GM18951 (cell line): ENCODE results near the gene PDE4D.

Experiments used
- POLR2A ChIP-seq: IDR thresholded peaks from 4 replicates; pipeline ENCODE4 v1.6.1; 2011; ENCODE audit warnings: mild to moderate bottlenecking; ENCODE audit not compliant: insufficient read length, insufficient read depth; ENCODE audit errors: extremely low read depth
- in situ Hi-C: fragments of 300-500 bp; cut with MboI; formaldehyde crosslinking; loops from one replicate; pipeline ENCODE4 v1.12.0; 2022; ENCODE audit warnings: low sequenced_read_pairs, mixed read lengths, inconsistent platforms; ENCODE audit not compliant: unreplicated experiment

Gene PDE4D

GRCh38 chr5:59094864-59095263 is 798.7 kb downstream of the PDE4D start:
- in situ Hi-C loops: no loop called here
- TF ChIP-seq POLR2A: no peak

- no peak for TF ChIP-seq POLR2A
- in situ Hi-C loops: no loop called here
These were observed 800.2 kb downstream of the PDE4D start for GRCh38 chr5:59093329-59093728.

- no peak for TF ChIP-seq POLR2A
- in situ Hi-C loops: no loop called here
These were observed 800.8 kb downstream of the PDE4D start for GRCh38 chr5:59092758-59093157.

- no peak for TF ChIP-seq POLR2A
- in situ Hi-C loops: no loop called here
These were observed 801.6 kb downstream of the PDE4D start for GRCh38 chr5:59091965-59092364.

GRCh38 chr5:59090323-59090722 is 803.2 kb downstream of the PDE4D start:
- TF ChIP-seq POLR2A: no peak
- in situ Hi-C loops: no loop called here

GRCh38 chr5:59089767-59090166 is 803.8 kb downstream of the PDE4D start:
- no peak for TF ChIP-seq POLR2A
- in situ Hi-C loops: no loop called here

- in situ Hi-C loops: no loop called here
- TF ChIP-seq POLR2A: no peak
These were observed 805.0 kb downstream of the PDE4D start for GRCh38 chr5:59088546-59088945.

- TF ChIP-seq POLR2A: no peak
- in situ Hi-C loops: no loop called here
These were observed 807.5 kb downstream of the PDE4D start for GRCh38 chr5:59086024-59086423.

GRCh38 chr5:59081693-59082092 is 811.8 kb downstream of the PDE4D start:
- TF ChIP-seq POLR2A: no peak
- in situ Hi-C loops: no loop called here

GRCh38 chr5:59079622-59080620 is 813.6 kb downstream of the PDE4D start:
- in situ Hi-C loops: no loop called here
- no peak for TF ChIP-seq POLR2A

GRCh38 chr5:59071755-59072549 is 821.6 kb downstream of the PDE4D start:
- no peak for TF ChIP-seq POLR2A
- in situ Hi-C loops: no loop called here

- in situ Hi-C loops: no loop called here
- no peak for TF ChIP-seq POLR2A
These were observed 824.0 kb downstream of the PDE4D start for GRCh38 chr5:59069438-59070079.
